SK-N-DZ (cell line): ENCODE results near the gene RASAL2.

Experiments
- DNase-seq: peaks from one replicate; pipeline ENCODE4 v3.0.0-alpha.2; 2015; ENCODE audit warnings: low spot score

Gene RASAL2

DNA sequence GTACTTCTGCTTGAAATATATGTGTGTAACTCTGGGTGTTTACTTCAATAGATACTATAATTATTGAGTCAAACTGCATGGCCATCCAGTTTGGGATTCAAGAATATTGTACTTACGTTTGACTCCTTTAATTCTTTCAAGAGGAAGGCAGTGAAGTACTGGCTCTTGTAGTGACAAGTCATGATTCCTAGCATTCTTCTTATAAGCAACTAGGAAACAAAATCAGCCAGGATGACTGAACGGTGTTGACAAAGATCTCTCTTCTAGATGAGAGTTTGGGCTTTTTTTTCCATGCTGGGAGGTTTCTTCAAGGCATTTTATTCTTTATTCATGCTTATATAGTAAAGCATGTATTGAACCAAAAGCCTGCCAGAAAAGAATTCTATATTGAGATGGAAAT lies 344.5 kb downstream of the RASAL2 start:
- no peak for DNase-seq

DNA sequence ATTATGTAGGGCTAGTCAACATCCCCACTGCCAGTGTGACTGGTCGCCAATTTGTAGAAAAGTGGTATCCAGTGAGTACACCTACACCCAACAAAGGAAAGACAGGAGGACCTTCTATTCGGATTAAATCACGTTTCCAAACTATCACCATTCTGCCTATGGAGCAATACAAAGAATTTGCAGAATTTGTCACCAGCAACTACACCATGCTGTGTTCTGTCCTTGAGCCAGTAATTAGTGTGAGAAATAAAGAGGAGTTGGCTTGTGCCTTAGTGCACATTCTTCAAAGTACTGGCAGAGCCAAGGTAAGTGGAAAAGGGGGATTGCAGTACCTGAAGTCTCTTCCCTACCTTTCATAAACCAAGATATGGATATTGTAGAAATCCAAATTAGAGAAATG lies 349.0 kb downstream of the RASAL2 start:
- no peak for DNase-seq

DNA sequence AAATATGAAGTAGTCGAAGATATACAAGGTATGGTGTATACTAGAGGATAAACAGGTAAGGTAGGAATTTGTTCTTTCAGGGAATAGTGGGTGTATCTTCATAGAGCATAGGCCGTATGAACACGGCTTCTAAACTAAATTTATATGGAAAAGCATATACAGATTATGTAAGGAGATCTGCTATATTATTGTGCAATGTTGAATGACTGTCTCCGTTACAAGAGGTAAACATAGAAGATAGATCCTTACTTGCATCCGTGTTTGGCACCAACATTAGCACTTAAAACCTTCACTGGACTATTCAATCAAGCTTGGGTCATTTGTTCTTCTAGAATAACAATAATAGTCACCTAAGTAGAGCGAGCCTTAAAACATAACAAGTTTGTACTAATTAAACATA lies 357.0 kb downstream of the RASAL2 start:
- DNase-seq, result no peak

DNA sequence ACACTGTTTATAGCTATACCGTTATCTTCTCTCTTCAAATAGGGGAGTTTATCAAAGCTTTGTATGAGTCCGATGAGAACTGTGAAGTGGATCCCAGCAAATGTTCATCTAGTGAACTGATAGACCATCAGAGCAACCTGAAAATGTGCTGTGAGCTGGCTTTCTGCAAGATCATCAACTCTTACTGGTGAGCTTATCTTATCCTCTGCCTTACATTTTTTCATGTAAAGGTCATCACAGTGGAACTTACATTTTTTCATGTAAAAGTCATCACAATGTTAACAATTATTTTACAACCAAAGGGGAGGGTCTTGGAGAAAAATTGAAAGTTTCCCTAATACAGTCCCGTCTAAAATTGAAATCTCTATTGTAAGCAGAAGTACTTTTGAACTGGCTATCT lies 357.6 kb downstream of the RASAL2 start:
- no peak for DNase-seq

DNA sequence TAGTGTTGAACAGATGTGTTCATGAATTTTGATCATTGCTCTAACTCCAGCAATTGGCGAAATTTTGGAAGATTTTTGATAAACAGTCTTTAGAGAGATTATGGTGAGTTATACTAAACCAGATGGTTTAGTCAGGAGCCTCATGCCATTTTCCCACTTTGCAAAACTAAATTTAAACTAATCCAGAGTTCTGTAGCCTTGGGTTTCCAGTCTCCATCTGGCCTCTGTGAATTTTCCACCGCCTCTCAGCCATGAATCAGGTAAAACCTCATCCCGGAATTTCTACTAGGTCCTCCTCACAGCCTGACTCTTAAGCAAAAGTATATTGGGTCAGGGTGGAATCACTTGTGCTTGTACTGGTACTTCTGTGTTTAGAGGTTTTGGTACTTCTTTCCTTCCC lies 358.1 kb downstream of the RASAL2 start:
- DNase-seq, result no peak

DNA sequence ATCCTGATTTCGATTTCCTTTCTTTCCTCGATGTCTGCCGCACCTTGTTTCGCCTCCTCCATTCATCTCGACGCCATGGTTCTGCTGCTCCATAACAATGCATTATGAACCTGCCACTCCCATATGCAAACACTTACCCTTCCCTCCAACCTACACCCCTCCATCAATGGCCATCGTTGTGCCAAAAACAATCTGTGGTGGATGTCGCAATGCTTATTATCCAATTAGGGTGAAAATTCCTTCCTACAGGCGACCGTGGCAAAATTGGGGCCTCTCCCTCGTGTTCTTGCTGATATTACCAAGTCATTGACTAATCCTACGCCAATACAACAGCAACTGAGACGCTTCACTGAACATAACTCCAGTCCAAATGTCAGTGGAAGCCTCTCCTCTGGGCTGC lies 362.6 kb downstream of the RASAL2 start:
- no peak for DNase-seq

DNA sequence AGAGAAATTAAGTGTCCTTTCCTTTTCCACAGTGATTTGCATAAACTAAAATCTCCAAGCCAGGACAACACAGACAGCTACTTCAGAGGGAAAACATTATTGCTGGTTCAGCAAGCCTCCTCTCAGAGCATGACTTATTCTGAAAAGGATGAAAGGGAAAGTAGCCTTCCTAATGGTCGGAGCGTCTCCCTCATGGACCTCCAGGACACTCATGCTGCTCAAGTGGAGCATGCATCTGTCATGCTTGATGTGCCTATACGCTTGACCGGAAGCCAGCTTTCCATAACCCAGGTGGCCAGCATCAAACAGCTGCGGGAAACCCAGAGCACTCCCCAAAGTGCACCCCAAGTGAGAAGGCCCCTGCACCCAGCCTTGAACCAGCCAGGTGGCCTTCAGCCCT lies 363.7 kb downstream of the RASAL2 start:
- no peak for DNase-seq

DNA sequence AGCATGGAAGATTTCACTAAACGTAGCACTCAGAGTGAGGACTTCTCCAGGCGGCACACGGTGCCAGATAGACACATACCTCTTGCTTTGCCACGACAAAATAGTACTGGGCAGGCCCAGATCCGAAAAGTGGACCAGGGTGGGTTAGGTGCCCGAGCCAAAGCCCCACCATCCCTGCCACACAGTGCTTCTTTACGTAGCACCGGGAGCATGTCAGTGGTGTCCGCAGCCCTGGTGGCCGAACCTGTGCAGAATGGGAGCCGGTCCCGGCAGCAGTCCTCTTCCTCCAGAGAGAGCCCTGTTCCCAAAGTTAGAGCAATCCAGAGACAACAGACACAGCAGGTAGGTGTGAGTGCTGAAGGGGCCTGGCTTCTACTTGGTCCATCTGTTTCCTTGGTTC lies 364.3 kb downstream of the RASAL2 start:
- no peak for DNase-seq

DNA sequence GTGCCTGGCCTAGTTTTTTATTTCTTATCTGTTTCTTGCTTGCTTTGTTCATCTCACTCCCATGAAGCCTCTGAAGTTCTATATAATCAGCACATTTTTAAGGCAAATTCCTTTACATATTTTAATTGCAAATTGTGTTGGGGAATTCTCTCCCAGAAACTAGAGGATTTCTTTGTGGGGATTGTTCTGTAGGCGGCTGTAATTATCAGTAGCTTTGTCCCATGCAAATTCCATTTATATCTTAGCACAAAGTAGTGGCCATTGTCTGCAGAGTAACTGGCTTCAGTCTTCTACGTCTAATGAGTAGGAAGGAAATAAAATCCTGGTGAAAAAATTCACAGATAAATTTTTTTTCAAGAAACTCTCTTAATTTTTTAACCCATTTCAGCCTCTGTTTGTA lies 367.2 kb downstream of the RASAL2 start:
- no peak for DNase-seq

DNA sequence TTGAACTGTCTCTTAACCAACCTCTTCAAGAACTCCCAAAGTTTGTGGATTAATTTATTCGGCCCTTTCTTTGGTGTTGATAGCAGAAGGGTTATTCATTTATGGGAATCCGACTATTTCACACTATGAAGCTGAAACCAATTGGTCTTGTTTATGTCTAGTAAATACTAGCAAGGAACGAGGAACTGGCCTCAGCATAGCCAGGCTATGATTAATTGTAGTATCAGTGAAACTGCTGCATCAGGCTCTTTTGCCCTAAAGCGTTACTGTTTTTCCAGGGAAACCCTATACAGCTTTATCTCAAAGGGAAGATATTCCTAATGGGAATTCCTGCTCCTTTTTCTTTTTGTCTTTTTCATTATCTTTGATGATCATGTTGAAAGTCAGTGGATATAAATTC lies 367.8 kb downstream of the RASAL2 start:
- no peak for DNase-seq

DNA sequence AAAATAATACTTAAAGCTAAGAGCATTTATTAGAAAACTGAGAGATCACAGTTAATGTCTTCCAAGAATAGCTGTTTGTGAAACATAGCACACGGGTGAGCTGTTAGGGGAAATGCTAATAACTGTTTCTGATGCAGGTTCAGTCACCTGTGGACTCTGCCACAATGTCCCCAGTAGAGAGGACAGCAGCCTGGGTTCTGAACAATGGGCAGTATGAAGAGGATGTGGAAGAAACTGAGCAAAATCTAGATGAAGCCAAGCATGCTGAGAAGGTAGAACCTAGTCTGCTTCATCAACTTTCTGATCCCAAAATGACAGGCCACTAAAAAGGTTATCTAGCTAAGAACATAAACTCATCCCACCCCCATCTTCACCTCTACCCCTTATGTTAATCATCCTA lies 370.2 kb downstream of the RASAL2 start:
- DNase-seq, result no peak

DNA sequence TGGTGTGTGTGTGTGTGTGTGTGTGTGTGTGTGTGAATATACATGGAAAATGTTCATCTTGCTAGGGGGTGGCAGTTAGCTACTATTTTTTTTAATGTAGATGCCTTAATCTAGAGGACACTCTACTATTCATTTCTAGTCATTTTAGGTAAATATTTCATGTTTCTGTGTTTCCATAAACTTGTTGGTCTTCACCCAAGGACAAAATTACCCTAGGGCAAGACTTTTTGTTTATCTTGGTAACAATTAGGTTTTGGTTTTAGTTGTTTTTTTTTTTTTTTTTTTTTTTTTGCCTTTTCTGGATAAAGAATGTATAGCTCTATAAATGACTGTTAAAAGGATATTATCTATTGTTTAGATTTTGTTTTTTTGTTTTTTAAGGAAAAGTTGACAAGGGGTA lies 370.7 kb downstream of the RASAL2 start:
- no peak for DNase-seq

DNA sequence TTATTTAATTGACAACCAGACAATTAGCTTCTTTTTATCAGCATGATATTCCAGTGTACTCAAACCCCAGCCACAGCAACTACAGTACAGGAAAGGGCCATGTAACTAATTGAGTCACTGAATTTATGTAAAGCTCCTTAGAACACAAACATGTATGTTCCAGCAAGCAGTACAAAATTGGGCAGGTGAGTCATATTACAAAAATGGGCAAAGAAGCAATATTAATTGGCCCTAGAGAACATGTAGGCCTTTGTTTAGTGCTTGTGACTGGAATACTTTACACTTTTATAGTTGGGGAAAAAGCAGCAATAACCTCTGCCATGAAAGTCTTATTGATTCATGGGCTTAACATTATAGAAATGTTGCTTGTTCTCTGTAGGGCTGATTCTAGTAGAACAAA lies 371.1 kb downstream of the RASAL2 start:
- no peak for DNase-seq

DNA sequence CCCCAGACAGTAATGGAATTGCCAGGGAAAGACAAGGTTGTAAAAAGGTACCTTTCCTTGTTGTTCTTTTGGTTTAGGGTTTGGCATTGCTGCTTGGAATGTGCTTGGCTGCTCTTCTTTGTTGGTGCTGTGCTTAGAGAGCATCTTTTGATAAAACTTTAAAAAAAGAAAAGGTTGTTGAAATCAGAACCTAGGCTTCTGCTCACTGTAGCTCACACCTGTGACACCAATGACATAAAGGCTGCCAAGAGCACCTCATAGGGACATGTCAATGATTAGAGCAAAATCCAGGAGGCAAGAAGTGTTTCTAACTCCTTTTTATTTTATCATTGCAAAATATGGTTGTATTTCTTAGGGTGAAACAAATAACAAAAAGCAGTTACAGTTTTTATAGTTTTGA lies 373.9 kb downstream of the RASAL2 start:
- no peak for DNase-seq

DNA sequence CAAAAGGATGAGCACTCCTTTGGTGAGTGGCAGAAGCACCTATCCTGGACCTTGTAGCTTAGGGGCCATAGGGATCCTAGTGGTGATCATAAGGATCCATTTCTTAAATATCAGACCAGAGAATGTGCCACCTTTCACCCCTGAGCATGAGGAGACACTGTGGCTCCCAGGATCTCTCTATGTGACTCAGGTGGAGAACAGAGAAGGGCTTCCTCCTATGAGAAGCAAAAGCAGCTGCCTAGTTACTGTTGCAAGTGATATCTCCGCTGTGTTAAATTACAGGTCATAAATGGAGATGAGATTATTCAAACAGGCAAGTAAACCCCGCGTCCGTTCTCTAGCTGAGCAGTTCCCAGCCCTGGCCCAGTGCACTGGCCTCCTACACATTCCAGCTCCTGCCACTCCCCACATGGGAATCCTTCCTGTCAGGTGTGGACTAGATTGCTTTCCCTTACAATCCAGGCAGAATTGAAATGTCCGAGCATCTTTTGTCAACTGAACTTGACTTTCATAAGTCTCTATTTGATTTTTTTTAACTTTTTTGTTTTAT lies 376.6 kb downstream of the RASAL2 start:
- no peak for DNase-seq

DNA sequence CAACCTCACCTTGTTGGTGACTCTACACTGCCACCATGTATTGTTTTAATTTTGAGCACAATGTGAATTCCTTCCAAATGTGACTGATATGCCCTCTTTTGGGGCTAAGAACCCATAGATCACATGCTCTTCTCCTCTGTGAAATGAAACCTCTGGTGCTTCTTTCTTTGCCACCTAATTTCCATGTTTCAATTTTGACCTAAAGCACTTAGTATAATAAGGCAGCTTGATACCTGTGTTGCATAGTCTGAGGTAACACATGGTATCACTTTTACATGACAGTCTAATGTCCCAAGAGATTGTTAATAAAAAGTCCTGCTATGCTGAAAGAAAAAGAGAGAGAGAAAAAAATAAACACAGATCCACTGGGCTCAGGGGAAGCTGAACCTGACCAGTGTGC lies 378.6 kb downstream of the RASAL2 start:
- DNase-seq, result no peak

DNA sequence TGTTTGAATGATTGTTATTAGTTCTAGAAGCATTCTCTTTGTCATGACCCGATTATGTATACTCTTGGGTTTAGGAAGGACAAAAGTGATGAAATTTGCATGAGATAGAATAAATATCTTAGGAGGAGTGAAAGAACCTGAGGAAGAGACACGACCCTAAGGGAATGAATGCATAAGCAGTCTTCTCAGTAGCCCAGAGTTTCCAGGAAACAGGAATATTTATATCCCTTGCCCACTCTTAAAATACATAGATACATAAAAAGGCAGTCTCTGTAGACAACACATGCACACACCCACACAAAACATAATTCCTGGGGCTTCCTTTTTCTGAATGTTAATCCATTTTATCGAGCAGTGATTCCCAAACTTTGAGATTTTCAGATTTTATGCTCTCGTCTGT lies 383.5 kb downstream of the RASAL2 start:
- DNase-seq, result no peak

DNA sequence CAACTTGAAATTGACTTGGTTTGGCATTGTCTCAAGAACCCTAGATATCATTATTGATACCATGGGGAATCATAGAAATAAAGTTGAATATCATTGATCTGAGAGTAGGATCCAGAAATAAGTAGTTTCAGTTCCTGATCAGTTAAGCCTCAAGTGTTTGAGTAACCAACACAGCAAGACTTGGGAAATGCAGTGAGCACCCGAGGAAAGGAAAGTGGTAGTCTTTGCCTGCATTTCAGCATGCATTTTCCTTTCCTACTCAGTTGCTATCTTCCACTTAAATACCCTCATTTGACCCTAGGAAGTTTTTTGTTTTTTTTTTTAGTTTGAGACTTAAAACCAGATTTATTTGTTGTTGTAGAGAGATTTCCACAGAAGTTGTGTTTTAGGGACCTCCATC lies 383.9 kb downstream of the RASAL2 start:
- no peak for DNase-seq

DNA sequence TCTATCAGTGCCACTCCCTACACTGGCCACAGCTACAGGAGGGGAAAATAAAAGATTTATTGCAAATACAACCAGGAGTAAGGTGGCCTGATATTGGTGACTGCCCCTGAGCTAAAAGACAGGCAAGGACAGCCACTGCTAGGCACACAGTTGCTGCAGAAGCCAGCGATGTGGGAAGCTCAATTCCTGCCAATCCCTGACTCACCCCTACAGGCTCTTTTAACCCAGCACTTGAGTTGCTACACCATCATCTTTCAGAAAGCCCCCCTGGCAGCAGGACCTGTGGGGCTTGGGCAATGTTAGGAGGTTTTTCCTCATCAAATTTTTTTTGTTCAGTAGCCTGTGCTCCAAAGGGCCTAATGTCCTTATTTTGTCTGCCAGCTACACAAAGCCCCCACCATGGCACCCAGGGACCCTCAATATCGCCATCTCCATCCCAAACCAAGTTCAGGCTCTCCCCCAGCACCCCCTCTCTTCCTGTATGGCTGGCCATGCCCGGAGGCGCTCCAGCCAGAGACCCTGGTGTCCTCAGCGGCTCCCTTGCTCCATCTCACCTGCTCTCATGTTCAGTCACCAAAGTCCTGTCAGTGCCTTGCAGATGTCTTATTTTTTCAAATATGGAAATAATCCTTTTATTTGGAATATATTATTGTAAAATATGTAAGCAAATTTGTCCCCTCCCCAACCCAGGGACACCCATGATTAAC lies 389.5 kb downstream of the RASAL2 start:
- DNase-seq, result no peak

DNA sequence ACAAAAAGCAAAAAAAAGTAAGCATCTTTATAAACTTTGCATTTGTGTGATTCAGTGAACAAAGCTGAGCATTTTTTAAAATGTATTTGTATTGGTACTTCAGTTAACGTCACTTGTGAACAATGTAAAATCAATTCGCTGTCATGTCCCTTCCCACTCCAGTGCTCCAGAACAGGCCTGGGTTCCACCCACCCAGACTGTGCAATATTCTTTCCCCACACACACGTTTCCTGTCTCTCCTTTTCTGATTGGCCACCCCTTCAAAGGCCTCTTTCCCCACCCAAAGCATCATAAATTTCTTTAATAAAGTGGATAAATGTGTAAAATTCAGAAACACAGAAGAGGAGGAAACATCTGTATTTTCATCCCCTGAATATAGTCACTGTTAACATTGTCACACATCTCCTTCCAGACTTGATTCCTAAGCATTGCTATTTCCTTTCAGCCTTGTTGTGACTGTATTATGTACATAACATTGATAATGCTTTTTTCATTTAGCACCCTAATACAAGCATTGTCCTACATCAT lies 390.9 kb downstream of the RASAL2 start:
- no peak for DNase-seq

DNA sequence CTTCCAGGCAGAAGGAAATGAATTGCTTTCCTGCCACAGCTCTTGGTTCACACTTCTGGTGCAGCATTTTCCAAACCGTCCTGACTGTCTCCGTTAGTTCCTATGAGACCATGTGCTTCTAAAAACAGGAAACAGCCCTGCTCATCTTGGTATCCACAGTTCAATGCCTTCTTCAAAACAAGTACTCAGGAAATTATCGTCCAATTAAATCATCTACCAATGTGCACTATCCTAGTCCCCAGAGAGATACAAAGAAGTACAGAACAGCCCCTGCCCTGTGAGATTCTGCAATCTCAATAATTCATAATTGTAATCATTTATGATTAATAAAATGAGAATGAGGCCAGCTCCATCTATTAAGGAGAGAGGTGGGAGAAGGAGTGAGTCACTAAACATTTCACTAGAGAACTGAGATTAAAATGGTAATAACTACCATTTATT lies 391.7 kb downstream of the RASAL2 start:
- no peak for DNase-seq

DNA sequence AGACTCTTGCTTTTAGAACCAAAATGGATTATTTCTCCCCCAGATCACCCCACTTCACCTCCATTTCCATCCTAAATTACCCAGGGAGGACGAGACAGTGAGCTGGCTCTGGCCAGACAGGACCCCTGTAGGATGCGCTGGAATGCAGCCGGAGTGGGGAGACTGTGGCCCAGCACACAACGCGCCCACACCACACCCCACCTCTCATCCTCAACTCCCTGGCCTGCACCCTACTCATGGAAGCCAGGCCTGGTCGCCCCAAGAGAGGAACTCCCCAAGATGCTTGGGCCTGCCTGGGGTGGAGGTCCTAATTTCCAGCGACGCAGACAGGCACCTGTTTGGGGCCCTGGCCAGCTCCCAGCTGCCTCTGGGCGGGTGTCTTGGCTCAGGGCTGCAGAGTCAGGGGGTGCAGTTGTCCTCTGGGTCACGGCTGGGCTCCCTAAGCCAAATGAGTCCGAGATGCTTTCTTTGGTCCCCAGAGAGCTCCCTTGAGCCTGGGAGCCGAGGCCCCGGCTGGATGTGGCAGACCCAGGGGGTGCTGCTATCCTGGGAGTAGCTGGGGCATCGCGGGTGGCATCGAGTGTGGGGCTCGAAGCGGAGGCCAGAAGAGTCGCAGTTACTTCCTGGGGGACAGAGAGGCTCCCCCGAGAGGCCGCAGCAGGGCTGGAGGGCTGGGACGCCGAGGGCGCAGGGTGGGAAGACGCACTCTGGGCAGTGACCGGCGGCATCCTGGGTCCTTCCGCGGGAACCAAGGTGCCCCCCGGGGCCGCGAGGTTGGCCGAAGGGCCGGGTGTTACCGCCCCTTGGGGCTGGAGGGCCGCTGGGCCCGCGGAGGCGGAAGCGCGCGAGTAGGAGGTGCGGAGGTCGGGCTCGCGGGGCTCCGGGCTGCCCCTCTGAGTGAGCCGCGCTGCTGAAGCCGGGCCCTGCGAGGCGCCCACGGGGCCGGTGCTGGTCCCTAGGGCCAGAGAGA lies 392.5 kb downstream of the RASAL2 start:
- no peak for DNase-seq
